Measurements from ENCODE around the gene DDI1.

The DDI1 gene

DNA sequence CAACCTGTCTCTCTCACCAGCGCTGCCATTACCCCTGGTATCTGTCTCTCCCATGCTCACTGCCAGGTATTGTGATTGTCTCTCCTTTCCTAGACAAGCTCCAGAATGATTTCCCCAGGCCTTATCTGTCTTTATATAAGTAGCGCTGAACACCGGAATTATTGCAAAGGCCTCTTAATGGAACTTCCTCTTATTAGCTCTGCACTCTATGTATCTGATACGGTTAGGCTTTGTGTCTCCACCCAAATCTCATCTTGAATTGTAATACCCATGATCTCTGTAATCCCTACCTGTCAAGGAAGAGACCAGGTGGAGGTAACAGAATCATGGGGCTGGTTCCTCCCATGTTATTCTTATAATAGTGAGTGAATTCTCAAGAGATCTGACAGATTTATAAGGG is 39.3 kb downstream of the DDI1 start:
- Histone ChIP-seq H4K8ac (ENCODE audit: low read length) (no peak overlapping the region), H3K27me3 (ENCODE audit: control insufficient read depth in 1 of 2, insufficient read depth in 1 of 2, low read length in 2 of 2) (no peaks in the 10 kb centered on the region), H2BK12ac (ENCODE audit: low read length in 2 of 2) (no peak overlapping the region), H3K4ac (ENCODE audit: low read depth in 1 of 2, low read length in 2 of 2) (no peak overlapping the region), H3K9me3 (ENCODE audit: control insufficient read depth, low read length) (no peaks in the 10 kb centered on the region), H2BK15ac (ENCODE audit: low read depth, poor library complexity, severe bottlenecking) (no peak overlapping the region), H4K91ac (ENCODE audit: low read length) (no peak overlapping the region), H3K4me2 (ENCODE audit: low read length, poor library complexity, severe bottlenecking) (no peak overlapping the region), H3K27ac (ENCODE audit: low read length, poor library complexity, severe bottlenecking) (no peak overlapping the region), H3K4me1 (ENCODE audit: control insufficient read depth, insufficient read depth, low read depth, low read length) (no peaks in the 10 kb centered on the region), H3K36me3 (ENCODE audit: control insufficient read depth in 1 of 2, insufficient read depth in 2 of 2, low read depth in 1 of 2, low read length in 2 of 2) (no peaks in the 10 kb centered on the region), H2AK5ac (ENCODE audit: low read length, severe bottlenecking) (no peak overlapping the region), H3K9ac (ENCODE audit: low read length) (no peak overlapping the region), H3K79me1 (replicated peaks; ENCODE audit: low read length, poor library complexity, severe bottlenecking) (no peaks in the 10 kb centered on the region), H3K18ac (ENCODE audit: low read depth in 1 of 2, low read length in 2 of 2) (no peak overlapping the region), H2BK5ac (ENCODE audit: low read depth, low read length, poor library complexity, severe bottlenecking) (no peak overlapping the region), H3K23ac (ENCODE audit: low read length in 2 of 2) (no peak overlapping the region), H3K4me3 (ENCODE audit: insufficient read depth in 1 of 2, low read depth in 1 of 2, low read length in 2 of 2) (no peak overlapping the region), H3K14ac (ENCODE audit: low read length in 2 of 2) (no peak overlapping the region), H2AFZ (ENCODE audit: low read depth, low read length) (no peak overlapping the region), H2BK120ac (ENCODE audit: low read depth, low read length) (no peak overlapping the region)
- DNase-seq, result no peak
- 98% methylated on average over 4 of the region's 4 CpGs for WGBS

DNA sequence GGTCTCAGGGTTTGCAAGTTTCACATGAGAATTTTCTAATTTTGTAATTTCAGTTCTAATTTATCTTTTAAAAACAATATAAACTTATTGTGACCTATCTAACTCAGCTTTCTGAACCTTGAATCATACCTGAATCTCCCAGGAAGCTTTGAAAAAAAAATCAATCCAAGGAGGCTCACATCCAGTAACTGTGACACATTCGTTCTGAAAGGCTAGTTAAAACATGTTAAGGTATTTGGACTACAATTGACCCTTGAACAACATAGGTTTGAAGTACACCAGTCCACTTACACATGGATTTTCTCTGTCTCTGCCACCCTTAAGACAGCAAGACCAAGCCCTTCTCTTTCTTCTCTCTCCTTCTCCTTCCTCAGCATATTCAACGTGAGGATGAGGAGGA is 40.0 kb downstream of the DDI1 start:
- no peak overlapping the region for H2BK5ac ChIP-seq (ENCODE audit: low read depth, low read length, poor library complexity, severe bottlenecking)
- no peak overlapping the region for H3K18ac ChIP-seq (ENCODE audit: low read depth in 1 of 2, low read length in 2 of 2)
- H3K4ac ChIP-seq (ENCODE audit: low read depth in 1 of 2, low read length in 2 of 2), result no peak overlapping the region
- no peak overlapping the region for H3K23ac ChIP-seq (ENCODE audit: low read length in 2 of 2)
- H2BK15ac ChIP-seq (ENCODE audit: low read depth, poor library complexity, severe bottlenecking), result no peak overlapping the region
- H3K36me3 ChIP-seq (ENCODE audit: control insufficient read depth in 1 of 2, insufficient read depth in 2 of 2, low read depth in 1 of 2, low read length in 2 of 2), result no peaks in the 10 kb centered on the region
- H2BK12ac ChIP-seq (ENCODE audit: low read length in 2 of 2), result no peak overlapping the region
- WGBS, result 93% methylated on average over 1 of the region's 2 CpGs
- H3K27me3 ChIP-seq (ENCODE audit: control insufficient read depth in 1 of 2, insufficient read depth in 1 of 2, low read length in 2 of 2), result no peaks in the 10 kb centered on the region
- H3K27ac ChIP-seq (ENCODE audit: low read length, poor library complexity, severe bottlenecking), result no peak overlapping the region
- H2AFZ ChIP-seq (ENCODE audit: low read depth, low read length), result no peak overlapping the region
- no peak for DNase-seq
- no peaks in the 10 kb centered on the region for H3K79me1 ChIP-seq (replicated peaks; ENCODE audit: low read length, poor library complexity, severe bottlenecking)
- H3K9me3 ChIP-seq (ENCODE audit: control insufficient read depth, low read length), result no peaks in the 10 kb centered on the region
- H3K4me1 ChIP-seq (ENCODE audit: control insufficient read depth, insufficient read depth, low read depth, low read length), result no peaks in the 10 kb centered on the region
- no peak overlapping the region for H3K9ac ChIP-seq (ENCODE audit: low read length)
- H3K4me3 ChIP-seq (ENCODE audit: insufficient read depth in 1 of 2, low read depth in 1 of 2, low read length in 2 of 2), result no peak overlapping the region
- no peak overlapping the region for H3K4me2 ChIP-seq (ENCODE audit: low read length, poor library complexity, severe bottlenecking)
- no peak overlapping the region for H4K91ac ChIP-seq (ENCODE audit: low read length)
- no peak overlapping the region for H2BK120ac ChIP-seq (ENCODE audit: low read depth, low read length)
- H2AK5ac ChIP-seq (ENCODE audit: low read length, severe bottlenecking), result no peak overlapping the region
- no peak overlapping the region for H4K8ac ChIP-seq (ENCODE audit: low read length)
- H3K14ac ChIP-seq (ENCODE audit: low read length in 2 of 2), result no peak overlapping the region

DNA sequence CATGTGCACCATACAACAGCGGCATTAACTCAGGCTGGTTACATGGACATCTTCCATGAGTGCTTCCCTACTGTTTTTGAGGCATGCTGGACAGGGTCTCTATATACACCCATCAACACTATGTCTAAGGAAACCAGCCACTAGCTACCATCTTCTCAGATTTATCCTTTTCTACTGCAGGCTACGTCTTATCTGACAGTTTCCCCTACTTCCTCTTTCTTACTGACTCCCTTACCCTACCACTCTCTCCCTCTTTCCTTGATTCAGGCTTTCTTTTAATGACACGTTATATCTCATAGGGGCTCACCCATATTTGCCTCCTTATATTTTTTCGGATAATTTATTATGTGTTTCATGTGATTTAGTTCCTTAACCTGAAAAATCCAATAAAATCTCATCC is 41.8 kb downstream of the DDI1 start:
- no peaks in the 10 kb centered on the region for H3K27me3 ChIP-seq (ENCODE audit: control insufficient read depth in 1 of 2, insufficient read depth in 1 of 2, low read length in 2 of 2)
- H3K4me1 ChIP-seq (ENCODE audit: control insufficient read depth, insufficient read depth, low read depth, low read length), result no peaks in the 10 kb centered on the region
- 43% methylated on average over 2 of the region's 4 CpGs for WGBS

DNA sequence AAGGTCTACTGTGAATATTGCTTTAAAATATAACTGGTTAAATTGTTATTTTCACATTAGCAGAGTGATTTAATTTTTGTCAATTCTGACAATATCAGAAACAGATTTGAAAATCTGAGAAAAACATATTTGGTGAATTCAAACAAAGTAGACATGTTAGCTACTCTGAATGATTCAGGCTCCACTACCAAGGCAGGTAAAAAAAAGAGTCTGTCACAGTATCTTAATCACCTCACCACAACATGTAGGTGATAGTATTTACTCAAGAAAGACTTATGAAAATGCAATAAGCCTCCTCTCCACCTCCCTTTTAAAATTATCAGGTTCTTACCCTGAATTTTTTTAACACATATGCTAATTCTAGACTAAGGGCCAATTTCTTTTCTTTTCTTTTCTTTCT is 42.6 kb downstream of the DDI1 start:
- no peak overlapping the region for H2BK120ac ChIP-seq (ENCODE audit: low read depth, low read length)
- no peak for DNase-seq
- no peak overlapping the region for H3K4me3 ChIP-seq (ENCODE audit: insufficient read depth in 1 of 2, low read depth in 1 of 2, low read length in 2 of 2)
- H4K91ac ChIP-seq (ENCODE audit: low read length), result no peak overlapping the region
- H3K23ac ChIP-seq (ENCODE audit: low read length in 2 of 2), result no peak overlapping the region
- no peak overlapping the region for H2BK12ac ChIP-seq (ENCODE audit: low read length in 2 of 2)
- no peaks in the 10 kb centered on the region for H3K79me1 ChIP-seq (replicated peaks; ENCODE audit: low read length, poor library complexity, severe bottlenecking)
- no peaks in the 10 kb centered on the region for H3K9me3 ChIP-seq (ENCODE audit: control insufficient read depth, low read length)
- H3K4ac ChIP-seq (ENCODE audit: low read depth in 1 of 2, low read length in 2 of 2), result no peak overlapping the region
- H3K27me3 ChIP-seq (ENCODE audit: control insufficient read depth in 1 of 2, insufficient read depth in 1 of 2, low read length in 2 of 2), result no peaks in the 10 kb centered on the region
- no peak overlapping the region for H2AFZ ChIP-seq (ENCODE audit: low read depth, low read length)
- H3K4me1 ChIP-seq (ENCODE audit: control insufficient read depth, insufficient read depth, low read depth, low read length), result no peaks in the 10 kb centered on the region
- H3K4me2 ChIP-seq (ENCODE audit: low read length, poor library complexity, severe bottlenecking), result no peak overlapping the region
- H4K8ac ChIP-seq (ENCODE audit: low read length), result no peak overlapping the region
- H3K36me3 ChIP-seq (ENCODE audit: control insufficient read depth in 1 of 2, insufficient read depth in 2 of 2, low read depth in 1 of 2, low read length in 2 of 2), result no peaks in the 10 kb centered on the region
- no peak overlapping the region for H3K18ac ChIP-seq (ENCODE audit: low read depth in 1 of 2, low read length in 2 of 2)
- H3K14ac ChIP-seq (ENCODE audit: low read length in 2 of 2), result no peak overlapping the region
- no peak overlapping the region for H2AK5ac ChIP-seq (ENCODE audit: low read length, severe bottlenecking)
- no peak overlapping the region for H2BK15ac ChIP-seq (ENCODE audit: low read depth, poor library complexity, severe bottlenecking)
- no peak overlapping the region for H2BK5ac ChIP-seq (ENCODE audit: low read depth, low read length, poor library complexity, severe bottlenecking)
- H3K27ac ChIP-seq (ENCODE audit: low read length, poor library complexity, severe bottlenecking), result no peak overlapping the region
- H3K9ac ChIP-seq (ENCODE audit: low read length), result no peak overlapping the region

More for the DNA sequence above, 41.8 kb downstream of the DDI1 start:
- no peak overlapping the region for H3K18ac ChIP-seq (ENCODE audit: low read depth in 1 of 2, low read length in 2 of 2)
- no peak overlapping the region for H3K9ac ChIP-seq (ENCODE audit: low read length)
- no peaks in the 10 kb centered on the region for H3K36me3 ChIP-seq (ENCODE audit: control insufficient read depth in 1 of 2, insufficient read depth in 2 of 2, low read depth in 1 of 2, low read length in 2 of 2)
- no peak overlapping the region for H3K27ac ChIP-seq (ENCODE audit: low read length, poor library complexity, severe bottlenecking)
- H2BK12ac ChIP-seq (ENCODE audit: low read length in 2 of 2), result no peak overlapping the region
- H3K4me3 ChIP-seq (ENCODE audit: insufficient read depth in 1 of 2, low read depth in 1 of 2, low read length in 2 of 2), result no peak overlapping the region
- no peak overlapping the region for H3K4me2 ChIP-seq (ENCODE audit: low read length, poor library complexity, severe bottlenecking)
- H2BK120ac ChIP-seq (ENCODE audit: low read depth, low read length), result no peak overlapping the region
- H2AK5ac ChIP-seq (ENCODE audit: low read length, severe bottlenecking), result no peak overlapping the region
- H3K79me1 ChIP-seq (replicated peaks; ENCODE audit: low read length, poor library complexity, severe bottlenecking), result no peaks in the 10 kb centered on the region
- no peak overlapping the region for H3K23ac ChIP-seq (ENCODE audit: low read length in 2 of 2)
- no peak overlapping the region for H2BK5ac ChIP-seq (ENCODE audit: low read depth, low read length, poor library complexity, severe bottlenecking)
- H4K8ac ChIP-seq (ENCODE audit: low read length), result no peak overlapping the region
- no peaks in the 10 kb centered on the region for H3K9me3 ChIP-seq (ENCODE audit: control insufficient read depth, low read length)
- H4K91ac ChIP-seq (ENCODE audit: low read length), result no peak overlapping the region
- no peak overlapping the region for H2AFZ ChIP-seq (ENCODE audit: low read depth, low read length)
- no peak overlapping the region for H3K4ac ChIP-seq (ENCODE audit: low read depth in 1 of 2, low read length in 2 of 2)
- H3K14ac ChIP-seq (ENCODE audit: low read length in 2 of 2), result no peak overlapping the region
- no peak overlapping the region for H2BK15ac ChIP-seq (ENCODE audit: low read depth, poor library complexity, severe bottlenecking)
- DNase-seq, result no peak
